Inflammatory macrophage treated with lipopolysaccharide for 1 hour (primary cell): ENCODE data around the gene TCEAL8.
"Not testable (repeated sequence)": the region's sequence is repeated elsewhere in the genome, so short reads cannot be mapped to it uniquely, and the experiment has no call there.

Experiments
- DNase-seq, 2 donors: peaks; one replicate each; pipeline ENCODE4 v3.0.0-alpha.2; 2020 to 2022

TCEAL8 gene

GRCh38 chrX:103254921-103255493 lies at the start of gene TCEAL8:
TCEAL8 (minus strand) TSS chrX:103255155; CDS start chrX:103253979, 1,176 bp downstream.
- peak; percentile 56 to 57 for DNase-seq

GRCh38 chrX:103304705-103305104 lies 49.8 kb upstream of the TCEAL8 start:
- no peak for DNase-seq

- no peak for DNase-seq
Observed at GRCh38 chrX:103293118-103293517, 38.2 kb upstream of the TCEAL8 start.

- DNase-seq = no peak
Observed at GRCh38 chrX:103279624-103280023, 24.7 kb upstream of the TCEAL8 start.

- DNase-seq = no peak
Observed at GRCh38 chrX:103276581-103277002, 21.6 kb upstream of the TCEAL8 start, which contains the start of gene TCEAL5. TCEAL5 (minus strand) TSS chrX:103276750; CDS start chrX:103274563, 2,187 bp downstream.

GRCh38 chrX:103275947-103276567 lies 21.1 kb upstream of the TCEAL8 start:
- no peak for DNase-seq

- no peak for DNase-seq
Observed at GRCh38 chrX:103274284-103274683, 19.3 kb upstream of the TCEAL8 start.

GRCh38 chrX:103258275-103258674 lies 3.3 kb upstream of the TCEAL8 start:
- DNase-seq = no peak

- no peak for DNase-seq
Observed at GRCh38 chrX:103256651-103257050, 1.7 kb upstream of the TCEAL8 start.

GRCh38 chrX:103254171-103254824 lies 657 bp downstream of the TCEAL8 start:
- DNase-seq = peak in 1 of 2 donors; percentile 8

- peak in 1 of 2 donors; percentile 5 for DNase-seq
Observed at GRCh38 chrX:103253608-103254007, 1.3 kb downstream of the TCEAL8 start.

- no peak for DNase-seq
Observed at GRCh38 chrX:103250977-103251376, 4.0 kb downstream of the TCEAL8 start.

- no peak for DNase-seq
Observed at GRCh38 chrX:103249805-103250204, 5.2 kb downstream of the TCEAL8 start.

- DNase-seq = peak; percentile 18 to 48
Observed at GRCh38 chrX:103248553-103248952, 6.4 kb downstream of the TCEAL8 start.

- DNase-seq = no peak
Observed at GRCh38 chrX:103240155-103240554, 14.8 kb downstream of the TCEAL8 start.

GRCh38 chrX:103236296-103236695 lies 18.7 kb downstream of the TCEAL8 start:
- no peak for DNase-seq

GRCh38 chrX:103235608-103236007 lies 19.3 kb downstream of the TCEAL8 start:
- DNase-seq = not testable (repeated sequence)

GRCh38 chrX:103234869-103235268 lies 20.1 kb downstream of the TCEAL8 start:
- no peak for DNase-seq

GRCh38 chrX:103233263-103233662 lies 21.7 kb downstream of the TCEAL8 start:
- DNase-seq = no peak

- DNase-seq = not testable (repeated sequence)
Observed at GRCh38 chrX:103225918-103226317, 29.0 kb downstream of the TCEAL8 start.

- DNase-seq = no peak
Observed at GRCh38 chrX:103220511-103221323, 34.2 kb downstream of the TCEAL8 start.

- DNase-seq = no peak
Observed at GRCh38 chrX:103215425-103215991, 39.4 kb downstream of the TCEAL8 start.
